HEK293T (cell line): ENCODE results near the gene ZNF835.

Experiments
- ARNT ChIP-seq: fragments of 450-650 bp; IDR thresholded peaks from 2 replicates; pipeline ENCODE4 v1.6.1; 2017; ENCODE audit warnings: mild to moderate bottlenecking
- BHLHE40 ChIP-seq: fragments of 450-650 bp; IDR thresholded peaks from 2 replicates; pipeline ENCODE4 v1.6.1; 2016; ENCODE audit warnings: mild to moderate bottlenecking, moderate library complexity, borderline replicate concordance
- CTBP1 ChIP-seq: fragments of 450-650 bp; IDR thresholded peaks from 2 replicates; pipeline ENCODE4 v1.6.1; 2016; ENCODE audit warnings: borderline replicate concordance
- ELF4 ChIP-seq: fragments of 450-650 bp; IDR thresholded peaks from 2 replicates; pipeline ENCODE4 v1.6.1; 2017; ENCODE audit warnings: antibody characterized with exemption
- FOXM1 ChIP-seq: fragments of 450-650 bp; IDR thresholded peaks from 2 replicates; pipeline ENCODE4 v1.6.1; 2017; ENCODE audit warnings: mild to moderate bottlenecking, borderline replicate concordance
- HDGF ChIP-seq: fragments of 450-650 bp; IDR thresholded peaks from 2 replicates; pipeline ENCODE4 v1.6.1; 2017; ENCODE audit warnings: antibody characterized with exemption, borderline replicate concordance
- L3MBTL2 ChIP-seq: fragments of 450-650 bp; conservative IDR thresholded peaks from 2 replicates; pipeline ENCODE4 v1.6.1; 2016; ENCODE audit warnings: mild to moderate bottlenecking
- LEF1 ChIP-seq: fragments of 450-650 bp; IDR thresholded peaks from 2 replicates; pipeline ENCODE4 v1.6.1; 2017; ENCODE audit warnings: mild to moderate bottlenecking, borderline replicate concordance
- NFRKB ChIP-seq: fragments of 450-650 bp; IDR thresholded peaks from 2 replicates; pipeline ENCODE4 v1.6.1; 2016; ENCODE audit warnings: mild to moderate bottlenecking, moderate library complexity
- SP1 ChIP-seq: fragments of 450-650 bp; IDR thresholded peaks from 2 replicates; pipeline ENCODE4 v1.6.1; 2017
- SUZ12 ChIP-seq: fragments of 450-650 bp; IDR thresholded peaks from 2 replicates; pipeline ENCODE4 v1.6.1; 2016; ENCODE audit warnings: mild to moderate bottlenecking
- TARDBP ChIP-seq: fragments of 450-650 bp; IDR thresholded peaks from 2 replicates; pipeline ENCODE4 v1.6.1; 2016
- ZNF384 ChIP-seq: fragments of 450-650 bp; IDR thresholded peaks from 2 replicates; pipeline ENCODE4 v1.6.1; 2016
- TF ChIP-seq, protein P1 (sequence below): fragments of 450-650 bp; IDR thresholded peaks from 2 replicates; pipeline ENCODE4 v1.6.1; 2016

DNA sequence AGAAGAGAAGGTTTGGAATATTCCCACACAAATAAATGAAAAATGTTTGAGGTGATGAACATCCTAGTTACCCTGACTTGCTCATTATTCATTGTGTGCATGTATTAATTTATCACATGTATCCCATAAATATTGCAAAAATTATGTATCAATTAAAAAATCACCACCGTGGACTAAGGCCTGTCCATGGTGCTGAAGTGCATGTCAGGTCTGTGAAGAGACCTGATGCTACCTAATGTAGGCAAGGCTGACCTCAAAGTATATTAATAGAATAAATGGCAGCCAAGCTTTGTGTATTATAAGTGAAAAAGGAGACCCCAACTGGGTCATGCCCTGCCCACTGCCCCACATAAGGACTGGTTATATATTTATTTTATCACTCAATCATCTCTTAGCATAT lies 34.4 kb upstream of the ZNF835 start:
- TF ChIP-seq FOXM1 (no peak), HDGF (no peak), NFRKB (no peak), BHLHE40 (no peak), ARNT (no peak), ELF4 (no peak), CTBP1 (no peak), SP1 (no peak), SUZ12 (no peak), L3MBTL2 (no peak), TARDBP (no peak), ZNF384 (no peak), LEF1 (no peak)
- TF ChIP-seq, protein P1, sequence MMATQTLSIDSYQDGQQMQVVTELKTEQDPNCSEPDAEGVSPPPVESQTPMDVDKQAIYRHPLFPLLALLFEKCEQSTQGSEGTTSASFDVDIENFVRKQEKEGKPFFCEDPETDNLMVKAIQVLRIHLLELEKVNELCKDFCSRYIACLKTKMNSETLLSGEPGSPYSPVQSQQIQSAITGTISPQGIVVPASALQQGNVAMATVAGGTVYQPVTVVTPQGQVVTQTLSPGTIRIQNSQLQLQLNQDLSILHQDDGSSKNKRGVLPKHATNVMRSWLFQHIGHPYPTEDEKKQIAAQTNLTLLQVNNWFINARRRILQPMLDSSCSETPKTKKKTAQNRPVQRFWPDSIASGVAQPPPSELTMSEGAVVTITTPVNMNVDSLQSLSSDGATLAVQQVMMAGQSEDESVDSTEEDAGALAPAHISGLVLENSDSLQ = no peak
